Chondrocyte (in vitro differentiated cells): ENCODE results near the gene CDC42EP4. TPM values are rescaled to one million over a fixed set of nuclear protein-coding genes. Genes with fewer than 3 reads are reported as not detected.

Experiments used
- DNase-seq: peaks from one replicate; pipeline ENCODE4 v3.0.0; 2021; ENCODE audit warnings: mixed read lengths, low spot score
- H3K27ac Mint-ChIP-seq: one replicate; pipeline ENCODE4 v1.8.0; 2021; ENCODE audit warnings: mild to moderate bottlenecking, moderate library complexity, mixed read lengths; ENCODE audit not compliant: unreplicated experiment
- H3K27me3 Mint-ChIP-seq: 2 replicates; pipeline ENCODE4 v1.8.0; 2021; ENCODE audit warnings: low read depth, mixed read lengths
- H3K36me3 Mint-ChIP-seq: 2 replicates; pipeline ENCODE4 v1.8.0; 2021; ENCODE audit warnings: low read depth, mixed read lengths
- H3K4me1 Mint-ChIP-seq: 2 replicates; pipeline ENCODE4 v1.8.0; 2021; ENCODE audit warnings: low read depth, mild to moderate bottlenecking, mixed read lengths
- H3K4me3 Mint-ChIP-seq: one replicate; pipeline ENCODE4 v1.8.0; 2021; ENCODE audit warnings: mild to moderate bottlenecking, moderate library complexity, mixed read lengths; ENCODE audit not compliant: unreplicated experiment
- H3K9me3 Mint-ChIP-seq: 2 replicates; pipeline ENCODE4 v1.8.0; 2021; ENCODE audit warnings: low read depth, mixed read lengths
- CTCF ChIP-seq: fragments of 200-600 bp; sonication (generic); IDR thresholded peaks from 2 replicates; pipeline ENCODE4 v1.5.0; 2021; ENCODE audit warnings: antibody characterized with exemption, mild to moderate bottlenecking, moderate library complexity
- total RNA-seq: library from RNA; stranded (reverse); gene quantifications from 3 replicates; pipeline ENCODE4 v1.2.1, GENCODE V29; 2021

Gene CDC42EP4
- total RNA-seq, 1 donor from 2014 or later: 10.5 TPM

- peaks cover 4% of the 10 kb centered on the region for H3K36me3 Mint-ChIP-seq
- no peak for TF ChIP-seq CTCF
- no peak for DNase-seq
- H3K27ac Mint-ChIP-seq: no peak overlapping the region
- peaks cover 33% of the 10 kb centered on the region for H3K4me1 Mint-ChIP-seq
- no peak overlapping the region for H3K4me3 Mint-ChIP-seq
- H3K9me3 Mint-ChIP-seq: no peaks in the 10 kb centered on the region
- no peaks in the 10 kb centered on the region for H3K27me3 Mint-ChIP-seq
Observed at GRCh38 chr17:73338566-73339197, 26.9 kb upstream of the CDC42EP4 start.

- Mint-ChIP-seq H3K27ac (no peak overlapping the region), H3K27me3 (no peaks in the 10 kb centered on the region), H3K4me3 (no peak overlapping the region), H3K4me1 (peaks cover 27% of the 10 kb centered on the region), H3K36me3 (peaks cover 4% of the 10 kb centered on the region), H3K9me3 (no peaks in the 10 kb centered on the region)
- DNase-seq: no peak
- TF ChIP-seq CTCF: no peak
Observed at GRCh38 chr17:73338050-73338521, 26.3 kb upstream of the CDC42EP4 start.

GRCh38 chr17:73337330-73337710 is 25.5 kb upstream of the CDC42EP4 start:
- DNase-seq: no peak
- TF ChIP-seq CTCF: no peak
- no peaks in the 10 kb centered on the region for H3K9me3 Mint-ChIP-seq
- H3K4me3 Mint-ChIP-seq: no peak overlapping the region
- no peak overlapping the region for H3K27ac Mint-ChIP-seq
- peaks cover 22% of the 10 kb centered on the region for H3K4me1 Mint-ChIP-seq
- peaks cover 4% of the 10 kb centered on the region for H3K36me3 Mint-ChIP-seq
- H3K27me3 Mint-ChIP-seq: no peaks in the 10 kb centered on the region

GRCh38 chr17:73336408-73337329 is 24.9 kb upstream of the CDC42EP4 start:
- Mint-ChIP-seq H3K27me3 (no peaks in the 10 kb centered on the region), H3K9me3 (no peaks in the 10 kb centered on the region), H3K27ac (no peak overlapping the region), H3K4me1 (peaks cover 15% of the 10 kb centered on the region), H3K36me3 (peaks cover 4% of the 10 kb centered on the region), H3K4me3 (no peak overlapping the region)
- DNase-seq: no peak
- no peak for TF ChIP-seq CTCF

- Mint-ChIP-seq H3K4me3 (no peak overlapping the region), H3K27ac (no peak overlapping the region), H3K9me3 (no peaks in the 10 kb centered on the region), H3K36me3 (peaks cover 4% of the 10 kb centered on the region), H3K27me3 (no peaks in the 10 kb centered on the region), H3K4me1 (peaks cover 14% of the 10 kb centered on the region)
- TF ChIP-seq CTCF: no peak
- no peak for DNase-seq
Observed at GRCh38 chr17:73335591-73336407, 24.0 kb upstream of the CDC42EP4 start.
